HepG2 (cell line): Measurements from ENCODE around the gene PCGF2. TPM values are rescaled to one million over a fixed set of nuclear protein-coding genes. Genes with fewer than 3 reads are reported as not detected.

Experiments
- AFF4 ChIP-seq: sonication (generic); formaldehyde crosslinking; IDR thresholded peaks from 2 replicates; pipeline ENCODE4 v1.4.0; 2020; ENCODE audit warnings: missing genetic modification reagents
- ARNTL ChIP-seq: sonication (generic); formaldehyde crosslinking; IDR thresholded peaks from 2 replicates; pipeline ENCODE4 v1.4.0; 2020; ENCODE audit warnings: mild to moderate bottlenecking, missing genetic modification reagents
- ATF7-NPFF ChIP-seq: sonication (generic); formaldehyde crosslinking; IDR thresholded peaks from 2 replicates; pipeline ENCODE4 v1.8.1; 2023; ENCODE audit warnings: mild to moderate bottlenecking, low read depth, missing genetic modification reagents, moderate library complexity
- ATM ChIP-seq: fragments of 450-650 bp; IDR thresholded peaks from 2 replicates; pipeline ENCODE4 v1.7.1; 2017; ENCODE audit warnings: mild to moderate bottlenecking, borderline replicate concordance
- CBX2 ChIP-seq, 2 experiments: fragments of 200-600 bp in 1 of 2; sonication (generic); formaldehyde crosslinking in 1 of 2; IDR thresholded peaks; 2 replicates each; pipeline versions ENCODE4 v1.7.0 to v1.8.1; 2018 to 2022; ENCODE audit warnings: low read depth in 2 of 2, low read length in 1 of 2, mild to moderate bottlenecking in 1 of 2, missing genetic modification reagents in 1 of 2
- GPBP1L1 ChIP-seq: sonication (generic); formaldehyde crosslinking; IDR thresholded peaks from 2 replicates; pipeline ENCODE4 v1.5.0; 2020; ENCODE audit warnings: mild to moderate bottlenecking, missing genetic modification reagents
- HMG20B ChIP-seq: conservative IDR thresholded peaks from 2 replicates; pipeline ENCODE4 v1.6.1; 2016; ENCODE audit warnings: missing genetic modification reagents, missing compliant biosample characterization
- HNF4G ChIP-seq, 2 experiments: sonication (generic) in 1 of 2; formaldehyde crosslinking in 1 of 2; IDR thresholded peaks; 2 replicates each; pipeline versions ENCODE4 v1.4.0 to v1.6.1; 2011 to 2020; ENCODE audit warnings: borderline replicate concordance in 2 of 2, low read depth in 2 of 2, mild to moderate bottlenecking in 2 of 2, low read length in 1 of 2, missing genetic modification reagents in 1 of 2, moderate library complexity in 1 of 2
- JUN ChIP-seq: sonication (generic); formaldehyde crosslinking; IDR thresholded peaks from 2 replicates; pipeline ENCODE4 v1.4.0; 2020; ENCODE audit warnings: mild to moderate bottlenecking, missing genetic modification reagents
- MZF1 ChIP-seq: sonication (generic); formaldehyde crosslinking; IDR thresholded peaks from 2 replicates; pipeline ENCODE4 v1.8.1; 2023; ENCODE audit warnings: mild to moderate bottlenecking, missing genetic modification reagents, borderline replicate concordance
- PATZ1 ChIP-seq: sonication (generic); formaldehyde crosslinking; IDR thresholded peaks from 2 replicates; pipeline ENCODE4 v1.4.0; 2020; ENCODE audit warnings: missing genetic modification reagents
- RAD21 ChIP-seq: fragments of 450-650 bp; formaldehyde crosslinking; IDR thresholded peaks from 2 replicates; pipeline ENCODE4 v1.5.0; 2020; ENCODE audit warnings: mild to moderate bottlenecking
- RFXANK ChIP-seq: IDR thresholded peaks from 2 replicates; pipeline ENCODE4 v1.6.1; 2016
- SKI ChIP-seq: fragments of 450-650 bp; IDR thresholded peaks from one replicate; pipeline ENCODE4 v1.6.1; 2018; ENCODE audit warnings: mild to moderate bottlenecking; ENCODE audit not compliant: partially characterized antibody
- ZNF570 ChIP-seq: sonication (generic); formaldehyde crosslinking; IDR thresholded peaks from 2 replicates; pipeline ENCODE4 v1.4.0; 2020; ENCODE audit warnings: mild to moderate bottlenecking, missing genetic modification reagents, borderline replicate concordance
- ZNF616 ChIP-seq: sonication (generic); formaldehyde crosslinking; IDR thresholded peaks from 2 replicates; pipeline ENCODE4 v1.5.0; 2020; ENCODE audit warnings: low read depth, mild to moderate bottlenecking, missing genetic modification reagents
- polyA plus RNA-seq, 8 experiments: library from polyadenylated mRNA; depleted of rRNA in 3 of 8; stranded (reverse) in 7 of 8; unstranded in 1 of 8; fragments of >200 nt; fragmentation: Illumina TruSeq in 4 of 8; extraction: Trizol in 4 of 8; gene quantifications; 2 replicates each; pipeline versions ENCODE4 v1.2.1 to v1.2.3, GENCODE V29; 2011 to 2016; ENCODE audit warnings: low read depth in 4 of 8, missing spikeins in 1 of 8, mixed read lengths in 1 of 8; ENCODE audit not compliant: insufficient read depth in 1 of 8
- total RNA-seq, 5 experiments: library from RNA; depleted of rRNA; stranded (reverse); fragments of >200 nt; fragmentation: Illumina TruSeq; extraction: Trizol; gene quantifications; 2 replicates each; pipeline ENCODE4 v1.2.3, GENCODE V29; 2016; ENCODE audit warnings: low read depth in 1 of 5
- TF ChIP-seq, protein P1 (sequence below): sonication (generic); formaldehyde crosslinking; IDR thresholded peaks from 2 replicates; pipeline ENCODE4 v1.5.0; 2020; ENCODE audit warnings: missing genetic modification reagents

PCGF2 gene
- total and polyA plus RNA-seq, 2 of the 13 experiments (the other 11 are each of a cell fraction or from before 2014, with no cell fraction given) = 11.6 to 29.4 TPM

- TF ChIP-seq PATZ1 (CRISPR knock-in tag) (peak; percentile 100), ZNF570 (CRISPR knock-in tag) (no peak; the same call in 1 of the 2 replicates), JUN (CRISPR knock-in tag) (peak; percentile 70; the same call in 1 of the 2 replicates), ATM (no peak), ATF7-NPFF (CRISPR knock-in tag) (peak; percentile 85), HNF4G (IDR thresholded peaks at IDR 0.05; ENCODE audit: borderline replicate concordance, low read depth, low read length) (peak; percentile 86), HNF4G (CRISPR knock-in tag; IDR thresholded peaks at IDR 0.05; ENCODE audit: borderline replicate concordance, low read depth) (peak; percentile 28; the same call in 1 of the 2 replicates), AFF4 (CRISPR knock-in tag) (no peak; the same call in none of the 2 replicates), HMG20B (CRISPR knock-in tag) (peak; percentile 97), ARNTL (CRISPR knock-in tag) (peak; percentile 90), GPBP1L1 (CRISPR knock-in tag) (no peak), RAD21 (CRISPR knock-in tag) (no peak; the same call in none of the 2 replicates), RFXANK (CRISPR knock-in tag) (peak; percentile 88; the same call in 1 of the 2 replicates), CBX2 (IDR thresholded peaks at IDR 0.05; ENCODE audit: low read depth, low read length) (no peak), CBX2 (CRISPR knock-in tag; IDR thresholded peaks at IDR 0.05; ENCODE audit: low read depth) (no peak; the same call in 1 of the 2 replicates), MZF1 (CRISPR knock-in tag) (no peak), ZNF616 (CRISPR knock-in tag) (0 out of 2 replicates have a peak, but pooled peaks have one; percentile 68), SKI (peak; percentile 99)
- TF ChIP-seq, protein P1, sequence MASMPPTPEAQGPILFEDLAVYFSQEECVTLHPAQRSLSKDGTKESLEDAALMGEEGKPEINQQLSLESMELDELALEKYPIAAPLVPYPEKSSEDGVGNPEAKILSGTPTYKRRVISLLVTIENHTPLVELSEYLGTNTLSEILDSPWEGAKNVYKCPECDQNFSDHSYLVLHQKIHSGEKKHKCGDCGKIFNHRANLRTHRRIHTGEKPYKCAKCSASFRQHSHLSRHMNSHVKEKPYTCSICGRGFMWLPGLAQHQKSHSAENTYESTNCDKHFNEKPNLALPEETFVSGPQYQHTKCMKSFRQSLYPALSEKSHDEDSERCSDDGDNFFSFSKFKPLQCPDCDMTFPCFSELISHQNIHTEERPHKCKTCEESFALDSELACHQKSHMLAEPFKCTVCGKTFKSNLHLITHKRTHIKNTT (CRISPR knock-in tag) = no peak
Measured at GRCh38 chr17:38703742-38704605, 44.2 kb downstream of the PCGF2 start (continued).
